Mesodermal cell (in vitro differentiated cells): ENCODE measurements around the gene CCDC127.
"Not testable (repeated sequence)": the region's sequence is repeated elsewhere in the genome, so short reads cannot be mapped to it uniquely, and the experiment has no call there.

Experiments used
- H3K27ac ChIP-seq: 2 replicates; pipeline ENCODE4 v1.7.0; 2013; ENCODE audit warnings: mild to moderate bottlenecking, low read depth, low read length, moderate library complexity; ENCODE audit not compliant: severe bottlenecking
- H3K36me3 ChIP-seq: 2 replicates; pipeline ENCODE4 v1.7.1; 2013; ENCODE audit warnings: mild to moderate bottlenecking, low read length, moderate library complexity; ENCODE audit not compliant: control insufficient read depth, insufficient read depth
- H3K4me1 ChIP-seq: one replicate; pipeline ENCODE4 v1.7.1; 2013; ENCODE audit warnings: mild to moderate bottlenecking, low read length; ENCODE audit not compliant: insufficient read depth, control insufficient read depth, poor library complexity, severe bottlenecking
- H3K4me3 ChIP-seq: 2 replicates; pipeline ENCODE4 v1.7.0; 2013; ENCODE audit warnings: low read length, control low read depth, mild to moderate bottlenecking; ENCODE audit not compliant: insufficient read depth, poor library complexity, severe bottlenecking; ENCODE audit errors: extremely low read depth
- H3K9me3 ChIP-seq: 2 replicates; pipeline ENCODE4 v1.7.1; 2013; ENCODE audit warnings: mild to moderate bottlenecking, low read length, moderate library complexity; ENCODE audit not compliant: control insufficient read depth
- WGBS, 2 experiments: methylation state at CpG; one replicate each; pipeline ENCODE4 v1.1.5; 2013; ENCODE audit warnings: missing lambda C conversion rate in 2 of 2; ENCODE audit not compliant: insufficient coverage in 2 of 2; 5-methylcytosine and 5-hydroxymethylcytosine counted together

CCDC127 gene

DNA sequence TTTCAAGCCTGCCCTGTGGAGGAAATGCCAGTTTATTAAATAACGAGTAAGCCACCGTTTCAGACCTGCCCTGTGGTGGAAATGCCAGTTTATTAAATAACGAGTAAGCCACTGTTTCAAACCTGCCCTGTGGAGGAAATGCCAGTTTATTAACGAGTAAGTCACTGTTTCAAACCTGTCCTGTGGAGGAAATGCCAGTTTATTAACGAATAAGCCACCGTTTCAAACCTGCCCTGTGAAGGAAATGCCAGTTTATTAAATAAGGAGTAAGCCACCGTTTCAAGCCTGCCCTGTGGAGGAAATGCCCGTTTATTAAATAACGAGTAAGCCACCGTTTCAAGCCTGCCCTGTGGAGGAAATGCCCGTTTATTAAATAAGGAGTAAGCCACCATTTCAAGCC lies 34.0 kb upstream of the CCDC127 start:
- H3K9me3 ChIP-seq, H3K4me1 ChIP-seq, H3K4me3 ChIP-seq, H3K27ac ChIP-seq: not testable (repeated sequence)
- peaks cover 57% of the 10 kb centered on the region for H3K36me3 ChIP-seq
- WGBS, 2 experiments, result 86 to 100% methylated on average over 3 to 7 of the region's 11 CpGs

DNA sequence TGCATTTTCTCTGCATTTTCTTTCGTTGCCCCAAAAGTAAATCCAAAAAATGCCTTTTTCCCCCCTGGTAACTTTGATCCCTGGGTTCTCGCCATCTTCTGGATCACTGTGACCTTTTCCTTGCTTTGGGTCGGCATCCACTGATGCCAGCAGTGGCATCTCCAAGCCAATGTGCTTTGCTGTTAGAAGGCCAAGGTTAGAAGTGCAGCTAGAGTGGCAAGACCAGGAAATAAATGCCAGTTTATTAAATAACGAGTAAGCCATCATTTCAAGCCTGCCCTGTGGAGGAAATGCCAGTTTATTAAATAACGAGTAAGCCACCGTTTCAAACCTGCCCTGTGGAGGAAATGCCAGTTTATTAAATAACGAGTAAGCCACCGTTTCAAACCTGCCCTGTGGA lies 33.6 kb upstream of the CCDC127 start:
- H3K36me3 ChIP-seq, result peaks cover 54% of the 10 kb centered on the region
- 88 to 94% methylated on average over 2 to 4 of the region's 8 CpGs for WGBS, 2 experiments
- not testable (repeated sequence) for H3K4me1 ChIP-seq, H3K4me3 ChIP-seq, H3K9me3 ChIP-seq, H3K27ac ChIP-seq

DNA sequence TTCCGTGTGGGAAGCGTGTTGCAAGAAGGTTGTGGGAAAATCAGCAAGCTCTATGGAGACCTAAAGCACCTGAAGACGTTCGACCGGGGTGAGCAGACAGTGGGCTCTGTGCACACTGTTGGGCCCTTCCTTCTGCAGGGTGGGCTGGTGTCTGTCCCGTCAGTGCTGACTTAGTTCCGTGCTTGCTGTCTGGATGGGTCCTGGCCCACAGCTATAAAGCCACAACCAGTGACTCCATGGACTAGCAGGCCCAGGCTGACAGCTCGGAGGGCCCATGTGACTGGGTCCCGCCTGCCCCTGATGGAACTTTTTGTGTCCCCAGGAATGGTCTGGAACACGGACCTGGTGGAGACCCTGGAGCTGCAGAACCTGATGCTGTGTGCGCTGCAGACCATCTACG lies 33.1 kb upstream of the CCDC127 start:
- not testable (repeated sequence) for H3K27ac ChIP-seq, H3K4me3 ChIP-seq, H3K4me1 ChIP-seq, H3K9me3 ChIP-seq
- peaks cover 53% of the 10 kb centered on the region for H3K36me3 ChIP-seq
- WGBS, 2 experiments, result 84 to 98% methylated on average over 4 to 5 of the region's 12 CpGs

DNA sequence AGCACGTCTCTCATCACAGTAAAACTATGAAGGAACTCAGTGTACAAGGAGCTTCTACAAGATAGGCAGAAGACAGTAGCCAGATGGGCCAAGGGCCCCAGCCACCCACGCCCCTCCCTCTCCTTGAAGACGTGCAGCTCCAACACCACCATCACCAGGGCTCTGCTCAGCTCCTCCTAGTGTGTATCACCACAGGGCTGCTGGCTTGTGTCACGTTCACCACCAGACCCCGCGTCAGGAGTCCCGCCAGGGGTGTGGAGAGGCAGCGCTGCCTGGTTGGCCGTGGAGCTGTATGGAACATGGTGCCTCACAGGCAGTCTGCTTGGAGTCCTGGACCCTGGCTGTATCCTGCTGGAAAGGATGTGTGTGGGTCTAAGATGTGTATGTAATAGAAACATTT lies 32.4 kb upstream of the CCDC127 start:
- not testable (repeated sequence) for H3K4me1 ChIP-seq, H3K4me3 ChIP-seq, H3K9me3 ChIP-seq, H3K27ac ChIP-seq
- H3K36me3 ChIP-seq, result peaks cover 55% of the 10 kb centered on the region
- 83% methylated on average over 1 of the region's 9 CpGs; no CpG with 5 or more reads in 1 of the 2 experiments for WGBS, 2 experiments

DNA sequence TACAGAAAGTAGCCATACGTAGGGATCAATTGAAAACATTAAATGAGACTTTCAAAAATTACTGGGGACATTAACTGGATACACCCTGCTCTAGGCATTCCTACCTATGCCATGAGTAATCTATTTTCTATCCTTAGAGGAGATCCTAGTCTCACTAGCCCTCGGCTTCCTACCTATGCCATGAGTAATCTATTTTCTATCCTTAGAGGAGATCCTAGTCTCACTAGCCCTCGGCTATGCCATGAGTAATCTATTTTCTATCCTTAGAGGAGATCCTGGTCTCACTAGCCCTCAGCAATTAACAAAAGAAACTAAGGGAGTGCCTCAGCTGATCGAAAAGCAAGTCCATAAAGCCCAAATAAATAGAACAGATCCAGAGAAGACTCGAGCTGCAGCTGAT lies 27.8 kb upstream of the CCDC127 start:
- H3K27ac ChIP-seq, H3K4me3 ChIP-seq, H3K4me1 ChIP-seq, H3K9me3 ChIP-seq: not testable (repeated sequence)
- H3K36me3 ChIP-seq, result peaks cover 62% of the 10 kb centered on the region
- WGBS, 2 experiments, result 20 to 84% methylated on average over 1 to 4 of the region's 5 CpGs

DNA sequence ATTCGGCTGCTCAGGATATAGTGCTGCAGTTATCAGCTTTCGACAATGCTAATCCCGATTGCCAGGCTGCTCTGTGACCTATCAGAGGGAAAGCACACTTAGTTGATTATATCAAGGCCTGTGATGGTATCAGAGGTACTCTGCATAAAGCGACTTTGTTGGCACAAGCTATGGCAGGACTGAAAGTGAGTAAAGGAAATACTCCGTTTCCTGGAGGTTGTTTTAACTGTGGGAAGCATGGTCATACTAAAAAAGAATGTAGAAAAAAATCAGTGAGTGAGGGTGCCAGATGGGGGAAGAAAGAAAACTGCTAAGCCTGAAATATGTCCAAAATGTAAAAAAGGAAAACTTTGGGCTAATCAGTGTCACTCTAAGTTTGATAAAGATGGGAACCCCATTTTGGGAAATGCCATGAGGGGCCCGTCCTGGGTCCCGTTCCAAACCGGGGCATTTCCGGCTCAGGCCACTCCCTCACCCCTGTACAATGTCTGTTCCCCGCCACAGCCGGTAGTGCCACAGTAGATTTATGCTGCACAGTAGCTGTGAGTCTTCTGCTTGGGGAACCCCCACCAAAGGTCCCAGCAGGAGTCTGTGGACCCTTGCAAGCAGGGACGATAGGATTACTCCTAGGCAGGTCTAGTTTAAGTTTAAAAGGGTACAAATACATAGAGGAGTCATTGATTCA lies 25.9 kb upstream of the CCDC127 start:
- not testable (repeated sequence) for H3K9me3 ChIP-seq

GRCh38 chr5:241045-241669 lies 23.2 kb upstream of the CCDC127 start:
- not testable (repeated sequence) for H3K27ac ChIP-seq, H3K4me3 ChIP-seq, H3K9me3 ChIP-seq, H3K4me1 ChIP-seq
- 75 to 87% methylated on average over 6 to 7 of the region's 13 CpGs for WGBS, 2 experiments
- peaks cover 55% of the 10 kb centered on the region for H3K36me3 ChIP-seq

More for the DNA sequence above, 25.9 kb upstream of the CCDC127 start:
- WGBS, 2 experiments, result 88 to 91% methylated on average over 6 to 8 of the region's 12 CpGs
- not testable (repeated sequence) for H3K27ac ChIP-seq, H3K4me3 ChIP-seq, H3K4me1 ChIP-seq
- H3K36me3 ChIP-seq, result peaks cover 63% of the 10 kb centered on the region

- H3K4me1 ChIP-seq, H3K9me3 ChIP-seq, H3K27ac ChIP-seq, H3K4me3 ChIP-seq: not testable (repeated sequence)
- H3K36me3 ChIP-seq, result peaks cover 54% of the 10 kb centered on the region
- 94 to 100% methylated on average over 1 to 4 of the region's 7 CpGs for WGBS, 2 experiments
Measured at GRCh38 chr5:240550-240949, 22.6 kb upstream of the CCDC127 start.

- not testable (repeated sequence) for H3K4me3 ChIP-seq, H3K4me1 ChIP-seq, H3K27ac ChIP-seq, H3K9me3 ChIP-seq
- H3K36me3 ChIP-seq, result peaks cover 73% of the 10 kb centered on the region
- WGBS, 2 experiments, result 100% methylated on average over 2 of the region's 8 CpGs; no CpG with 5 or more reads in 1 of the 2 experiments
Measured at GRCh38 chr5:237931-238330, 20.0 kb upstream of the CCDC127 start.

GRCh38 chr5:235527-235926 lies 17.6 kb upstream of the CCDC127 start:
- H3K4me1 ChIP-seq, H3K9me3 ChIP-seq, H3K4me3 ChIP-seq, H3K27ac ChIP-seq: not testable (repeated sequence)
- WGBS, 2 experiments, result 100% methylated on average over 4 of the region's 9 CpGs; no CpG with 5 or more reads in 1 of the 2 experiments
- H3K36me3 ChIP-seq, result peaks cover 65% of the 10 kb centered on the region

DNA sequence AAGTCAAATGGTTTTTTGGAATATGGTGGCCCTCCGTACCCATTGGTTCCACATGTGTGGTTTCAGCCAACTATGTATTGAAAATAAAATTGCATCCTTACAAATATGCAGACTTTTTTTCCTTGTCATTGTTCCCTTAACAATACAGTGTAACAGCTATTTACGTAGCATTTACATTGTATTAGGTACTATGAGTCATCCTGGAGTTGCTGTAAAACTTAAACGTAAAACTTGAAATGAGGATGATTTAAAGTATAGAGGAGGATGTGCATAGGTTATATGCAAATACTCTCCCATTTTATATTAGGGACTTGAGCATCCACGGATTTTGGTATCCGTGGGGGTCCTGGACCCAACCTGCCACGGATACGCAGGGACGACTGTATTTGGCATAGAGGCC lies 16.5 kb upstream of the CCDC127 start:
- H3K4me3 ChIP-seq, result no peak overlapping the region
- no peak overlapping the region for H3K27ac ChIP-seq
- WGBS, 2 experiments, result 87 to 94% methylated on average over 5 of the region's 8 CpGs
- H3K36me3 ChIP-seq, result peaks cover 64% of the 10 kb centered on the region
- H3K4me1 ChIP-seq, result no peaks in the 10 kb centered on the region
- H3K9me3 ChIP-seq, result no peaks in the 10 kb centered on the region
